Measurements from ENCODE around the gene TECPR2. TPM values are rescaled to one million over a fixed set of nuclear protein-coding genes. Genes with fewer than 3 reads are reported as not detected.

The TECPR2 gene
- total and polyA plus RNA-seq, 2 of the 13 experiments (the other 11 are each of a cell fraction or from before 2014, with no cell fraction given), result 3.5 to 5.7 TPM

- no peak for TF ChIP-seq PAXIP1 (CRISPR knock-in tag; conservative IDR thresholded peaks at IDR 0.05)
- 0 out of 2 replicates have a peak, but pooled peaks have one; percentile 29 for TF ChIP-seq GATAD2A (CRISPR knock-in tag; IDR thresholded peaks at IDR 0.05)
- TF ChIP-seq SP5 (CRISPR knock-in tag; IDR thresholded peaks at IDR 0.05; ENCODE audit: borderline replicate concordance, low read depth), result peak; percentile 36; the same call in 1 of the 2 replicates
- TF ChIP-seq NCOA2 (CRISPR knock-in tag; IDR thresholded peaks at IDR 0.05), result no peak
- no peak for TF ChIP-seq MXD4 (CRISPR knock-in tag; IDR thresholded peaks at IDR 0.05)
- TF ChIP-seq HINFP (CRISPR knock-in tag; IDR thresholded peaks at IDR 0.05; ENCODE audit: low read depth), result no peak; the same call in 1 of the 2 replicates
- no peak for TF ChIP-seq EHMT2 (IDR thresholded peaks at IDR 0.05; ENCODE audit: borderline replicate concordance, low read depth, low read length)
- TF ChIP-seq POGK (CRISPR knock-in tag; conservative IDR thresholded peaks at IDR 0.05), result 0 out of 2 replicates have a peak, but pooled peaks have one; percentile 30
- no peak for TF ChIP-seq ELF4 (CRISPR knock-in tag; IDR thresholded peaks at IDR 0.05; ENCODE audit: borderline replicate concordance)
- no peak for TF ChIP-seq DMAP1 (CRISPR knock-in tag; IDR thresholded peaks at IDR 0.05)
- peak; percentile 64 for TF ChIP-seq MAZ (IDR thresholded peaks at IDR 0.05; ENCODE audit: borderline replicate concordance, low read depth, low read length)
- peak; percentile 83 for TF ChIP-seq MAZ (CRISPR knock-in tag; IDR thresholded peaks at IDR 0.05; ENCODE audit: low read depth)
- peak; percentile 58; the same call in 1 of the 2 replicates for TF ChIP-seq KMT2A (CRISPR knock-in tag; IDR thresholded peaks at IDR 0.05)
- no peak for TF ChIP-seq KLF6 (CRISPR knock-in tag; IDR thresholded peaks at IDR 0.05)
- 0 out of 2 replicates have a peak, but pooled peaks have one; percentile 22 for TF ChIP-seq ELF1 (CRISPR knock-in tag; IDR thresholded peaks at IDR 0.05)
- TF ChIP-seq KDM2A (CRISPR knock-in tag; IDR thresholded peaks at IDR 0.05; ENCODE audit: borderline replicate concordance, low read depth), result peak; percentile 83; the same call in 1 of the 2 replicates
- TF ChIP-seq ZNF619 (CRISPR knock-in tag; IDR thresholded peaks at IDR 0.05), result 0 out of 2 replicates have a peak, but pooled peaks have one; percentile 52
- peak; percentile 37; the same call in 1 of the 2 replicates for TF ChIP-seq SAP130 (CRISPR knock-in tag; IDR thresholded peaks at IDR 0.05; ENCODE audit: low read depth)
- no peak for TF ChIP-seq NONO (IDR thresholded peaks at IDR 0.05)
- TF ChIP-seq NONO (CRISPR knock-in tag; conservative IDR thresholded peaks at IDR 0.05), result no peak
- peak; percentile 67; the same call in 1 of the 2 replicates for TF ChIP-seq NRL (CRISPR knock-in tag; IDR thresholded peaks at IDR 0.05; ENCODE audit: borderline replicate concordance)
- 0 out of 2 replicates have a peak, but pooled peaks have one; percentile 20 for TF ChIP-seq ZMYM4 (CRISPR knock-in tag; IDR thresholded peaks at IDR 0.05)
- no peak for TF ChIP-seq YEATS4 (CRISPR knock-in tag; IDR thresholded peaks at IDR 0.05; ENCODE audit: borderline replicate concordance)
Measured at GRCh38 chr14:102437997-102438915, 75.5 kb downstream of the TECPR2 start (continued).
